Left forelimb (tissue), 1 donor: ENCODE measurements around the gene TTC33.
A peak's percentile ranks its signal among the peaks of the same experiment; 100 is the strongest.
"Not testable (repeated sequence)": the region's sequence is repeated elsewhere in the genome, so short reads cannot be mapped to it uniquely, and the experiment has no call there.

Experiments used
- DNase-seq: peaks from one replicate; pipeline ENCODE4 v3.0.0-alpha.2; 2018; ENCODE audit warnings: low spot score

Gene TTC33

DNA sequence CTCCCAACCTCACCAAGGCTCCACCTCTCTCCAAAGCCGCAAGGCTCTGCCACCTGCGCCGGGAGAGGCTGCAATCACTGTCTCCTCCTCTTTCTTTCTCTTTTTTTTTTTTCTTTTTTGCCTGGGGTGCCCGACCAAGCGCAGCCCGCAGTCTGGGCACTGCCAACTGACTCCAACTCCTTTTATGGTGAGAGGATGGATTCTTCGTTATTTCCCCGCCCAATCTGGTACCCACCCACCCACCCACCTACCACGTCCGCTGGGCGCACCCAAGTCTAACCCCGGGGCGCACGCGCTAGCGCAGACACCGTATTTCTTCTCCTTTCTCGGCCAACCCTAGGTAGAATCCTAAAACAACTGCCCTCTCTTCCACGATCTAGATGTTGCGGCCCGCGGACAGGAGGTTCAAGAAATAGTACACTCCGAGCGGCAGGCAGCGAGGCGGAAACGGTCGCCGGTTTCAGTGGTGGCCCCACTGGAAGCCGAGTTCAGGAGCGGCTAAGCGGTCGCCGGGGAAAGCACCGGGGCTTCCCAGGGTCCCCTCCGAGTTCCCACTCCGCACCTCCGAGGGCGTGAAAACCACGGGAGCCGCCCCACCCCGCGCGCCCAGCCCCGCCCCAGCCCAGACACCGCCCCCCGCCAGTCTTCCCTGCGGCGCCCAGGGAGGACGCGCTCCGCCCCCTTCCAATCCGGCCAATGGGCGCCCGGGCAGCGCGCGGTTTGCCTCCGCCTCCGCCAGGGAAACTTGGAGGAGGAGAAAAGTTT lies 76.4 kb downstream of the TTC33 start:
- peak; percentile 95 for DNase-seq

DNA sequence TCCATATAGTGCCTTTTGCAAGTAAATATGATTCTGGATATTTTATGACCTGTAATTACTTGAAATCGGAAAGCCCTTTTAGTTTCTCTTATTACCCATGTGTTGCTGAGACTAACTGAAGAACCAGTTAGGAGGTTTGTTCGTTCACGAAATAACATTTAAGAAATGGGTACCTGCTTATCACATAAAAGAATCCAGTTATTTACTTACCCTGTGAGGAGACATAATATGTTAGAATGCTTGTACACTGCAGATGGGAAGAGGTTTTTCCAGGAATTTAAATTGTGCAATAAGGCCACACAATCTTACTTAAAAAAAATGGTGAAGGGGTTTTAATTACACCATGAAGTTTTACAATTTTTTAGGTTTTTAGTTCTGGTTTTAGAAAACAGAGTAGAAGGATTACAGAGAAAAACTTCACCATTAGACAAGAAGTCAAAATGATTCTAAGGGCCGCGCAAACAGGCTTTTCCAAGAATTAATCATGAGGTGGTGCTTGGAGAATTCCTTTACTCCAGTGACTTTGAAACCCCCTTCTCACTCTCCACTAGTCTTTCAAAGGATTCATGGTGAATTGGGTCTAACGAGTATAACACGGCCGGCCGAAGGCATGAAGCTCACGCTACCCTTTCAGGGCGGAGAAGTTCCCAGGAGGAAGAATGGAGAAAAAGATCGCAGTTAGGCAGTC lies 77.2 kb downstream of the TTC33 start:
- DNase-seq: no peak

DNA sequence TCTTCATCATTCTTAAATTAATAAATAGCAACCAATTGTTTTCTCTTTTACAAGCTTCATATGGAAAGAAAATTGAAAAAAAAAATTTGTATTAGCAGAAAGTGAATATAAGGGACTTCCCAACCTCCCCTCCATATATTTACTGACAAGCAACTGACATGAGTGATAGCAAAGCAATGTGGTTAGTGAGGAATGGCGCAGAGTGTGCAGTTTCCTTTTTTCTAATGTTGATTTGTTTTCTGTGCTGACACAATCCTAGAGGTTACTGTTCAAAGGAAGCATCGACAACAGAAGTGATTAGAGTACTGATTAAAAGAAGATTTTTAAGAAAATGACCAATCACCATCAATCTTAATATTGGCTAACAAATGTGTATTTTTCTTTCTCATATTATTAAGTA lies 77.7 kb downstream of the TTC33 start:
- DNase-seq: no peak

DNA sequence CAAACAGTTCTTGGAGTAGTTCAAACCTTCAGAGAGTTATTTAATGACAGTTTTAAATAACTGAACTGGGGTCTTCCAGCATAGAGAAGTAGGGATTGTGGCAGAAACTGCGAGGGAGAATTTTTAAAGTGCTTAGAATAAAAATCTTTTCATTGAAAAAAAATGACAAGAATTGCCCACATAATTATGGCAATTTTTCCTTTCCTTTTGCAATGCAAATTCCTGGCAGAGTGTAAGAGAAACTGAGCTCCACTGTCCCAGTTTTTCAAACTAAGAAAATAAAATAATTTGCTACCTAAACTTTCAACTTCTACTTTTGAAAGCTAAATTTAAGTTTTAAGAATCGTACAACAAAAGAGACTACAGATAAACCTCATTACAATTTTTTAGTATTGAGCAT lies 78.3 kb downstream of the TTC33 start:
- DNase-seq: no peak

DNA sequence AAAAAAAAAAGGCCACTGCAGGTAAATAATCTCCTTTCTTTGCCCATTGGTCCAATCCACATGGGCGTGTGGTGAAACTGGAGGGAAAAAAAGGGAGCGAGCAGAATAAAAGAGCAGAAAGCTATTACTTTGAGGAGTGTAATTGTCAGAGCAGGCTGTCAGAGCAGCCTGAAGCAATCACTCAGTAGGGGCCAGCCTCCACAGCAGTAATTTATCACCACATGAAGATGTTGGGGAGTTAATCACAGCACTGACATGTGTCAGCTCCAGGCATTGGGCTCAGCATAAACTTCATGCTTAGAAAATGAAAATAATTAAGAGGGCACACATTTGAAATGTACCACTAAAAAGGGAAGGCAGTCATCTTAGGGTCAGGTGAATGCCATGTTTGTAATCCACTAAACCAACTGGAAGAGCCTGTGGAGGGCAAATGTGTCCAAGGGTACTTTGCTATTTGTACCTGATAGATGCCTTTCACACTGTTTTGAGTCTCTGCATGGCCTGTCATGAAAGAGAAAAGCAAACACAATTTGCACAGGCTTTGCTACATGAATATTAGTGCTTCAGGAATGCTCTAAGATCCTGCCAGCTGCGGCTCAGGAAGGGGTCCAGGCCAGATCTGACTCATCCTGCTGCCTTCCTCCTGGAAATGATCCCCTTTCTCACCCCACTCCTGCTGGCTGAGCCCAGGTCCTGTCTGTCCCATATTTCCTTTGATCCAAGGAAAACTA lies 79.0 kb downstream of the TTC33 start:
- no peak for DNase-seq

DNA sequence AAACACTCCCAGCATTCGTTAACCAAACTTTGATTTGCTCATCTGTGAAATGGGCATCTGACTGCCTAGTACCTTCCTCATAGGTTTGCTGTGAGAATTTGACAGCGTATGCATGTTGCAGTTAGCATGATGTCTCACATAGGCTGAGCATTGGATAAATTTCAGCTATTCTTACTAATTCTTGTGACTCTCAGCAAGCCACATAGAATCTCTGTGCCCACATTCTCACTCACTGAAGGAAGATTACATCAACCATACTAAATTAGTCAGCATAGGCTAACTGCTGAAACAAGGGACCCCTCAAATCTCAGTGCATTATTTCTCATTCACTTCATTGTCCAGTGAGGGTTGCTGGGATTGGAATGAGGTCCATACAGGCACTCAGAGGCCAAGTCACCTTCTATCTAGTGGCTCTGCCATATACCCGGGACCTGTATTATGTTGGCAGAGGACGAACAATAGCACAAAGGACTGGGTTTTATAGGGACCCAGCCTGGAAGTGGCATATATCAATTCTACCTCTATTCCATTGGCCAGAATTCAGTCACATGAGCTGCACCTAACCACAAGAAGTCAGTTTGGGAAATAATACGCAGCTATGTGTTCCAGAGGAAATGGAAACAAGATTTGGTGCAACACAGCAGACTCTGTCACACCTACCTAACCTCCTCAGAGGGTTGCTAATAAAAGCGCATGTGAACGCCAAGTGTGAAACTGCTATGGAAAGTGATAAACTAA lies 80.2 kb downstream of the TTC33 start:
- DNase-seq: no peak

DNA sequence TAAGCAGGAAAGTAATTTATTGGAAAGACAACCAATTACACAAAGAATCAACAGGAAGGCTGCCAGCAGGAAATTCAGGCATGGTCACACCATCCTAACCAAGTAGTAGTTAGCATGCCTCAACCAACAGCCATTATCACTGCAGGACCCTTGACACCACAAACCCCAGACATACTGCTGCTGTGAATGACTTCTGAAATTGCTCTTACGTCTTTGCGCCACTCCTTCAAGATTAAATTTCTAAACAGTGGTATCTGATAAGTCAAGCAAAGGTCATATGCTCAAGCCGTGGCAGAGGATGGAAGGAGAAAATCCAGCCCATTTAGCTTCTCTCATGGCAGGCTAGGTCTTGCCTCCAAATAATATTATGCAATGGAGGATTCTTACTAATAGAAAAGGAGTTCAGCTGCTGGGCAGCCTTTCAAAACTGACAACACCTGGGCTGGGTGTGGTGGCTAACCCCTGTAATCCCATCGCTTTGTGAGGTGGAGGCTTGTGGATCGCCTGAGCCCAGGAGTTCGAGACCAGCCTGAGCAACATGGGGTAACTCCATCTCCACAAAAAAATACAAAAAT lies 81.0 kb downstream of the TTC33 start:
- DNase-seq: no peak

DNA sequence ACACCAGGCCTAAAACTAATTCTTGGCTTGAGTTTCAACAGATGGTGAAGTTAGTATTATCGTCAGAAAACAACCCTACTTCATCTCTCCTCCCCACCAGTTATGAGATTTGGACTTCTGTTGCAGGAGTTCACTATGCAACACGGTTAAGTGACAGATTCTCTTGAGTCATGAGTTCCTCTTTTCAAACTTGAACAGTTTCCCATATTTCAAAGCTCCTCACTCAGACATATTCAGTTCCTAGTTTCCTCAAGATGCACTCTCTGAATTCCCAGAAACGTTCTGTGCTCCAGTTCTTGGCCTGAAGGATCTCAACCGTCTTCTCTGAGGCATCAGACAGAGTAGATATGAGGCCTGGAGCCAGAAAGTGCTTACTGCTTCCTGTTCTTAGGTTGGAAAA lies 83.3 kb downstream of the TTC33 start:
- no peak for DNase-seq

DNA sequence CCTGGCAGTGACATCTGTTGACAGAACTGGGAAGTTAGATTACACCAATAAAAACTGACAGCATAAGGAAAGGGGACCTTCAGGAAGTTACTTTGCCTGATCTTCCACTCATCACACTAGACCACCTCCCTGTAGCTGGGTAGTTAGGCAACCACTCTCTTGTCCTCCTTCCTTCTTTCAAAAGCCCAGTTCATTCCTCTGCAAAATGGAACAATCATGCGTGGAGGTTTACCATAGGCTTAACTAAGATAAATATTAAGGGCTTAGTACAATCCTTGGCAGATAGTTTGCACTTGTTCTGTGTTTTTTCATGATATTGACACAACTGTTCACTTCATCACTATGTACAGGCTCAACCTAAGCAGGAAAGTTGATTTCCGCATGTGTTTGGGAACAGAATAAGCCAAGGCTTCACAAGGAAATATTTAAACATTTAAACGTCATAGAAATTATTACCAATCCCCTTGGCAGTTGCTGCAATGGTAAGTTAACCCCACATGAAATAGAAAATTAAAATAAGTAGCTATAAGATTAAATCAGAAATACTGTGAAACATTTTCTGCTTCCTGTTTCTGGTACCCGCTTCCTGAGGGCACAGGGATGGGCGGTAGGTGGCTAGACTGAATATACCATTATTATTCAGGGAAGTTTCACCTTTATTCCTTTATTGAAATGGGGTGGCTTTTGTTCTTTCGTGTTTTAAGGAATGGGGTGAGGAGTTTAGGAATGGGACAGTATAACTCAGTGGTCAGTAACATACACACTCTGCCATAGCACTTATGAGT lies 86.0 kb downstream of the TTC33 start:
- no peak for DNase-seq

DNA sequence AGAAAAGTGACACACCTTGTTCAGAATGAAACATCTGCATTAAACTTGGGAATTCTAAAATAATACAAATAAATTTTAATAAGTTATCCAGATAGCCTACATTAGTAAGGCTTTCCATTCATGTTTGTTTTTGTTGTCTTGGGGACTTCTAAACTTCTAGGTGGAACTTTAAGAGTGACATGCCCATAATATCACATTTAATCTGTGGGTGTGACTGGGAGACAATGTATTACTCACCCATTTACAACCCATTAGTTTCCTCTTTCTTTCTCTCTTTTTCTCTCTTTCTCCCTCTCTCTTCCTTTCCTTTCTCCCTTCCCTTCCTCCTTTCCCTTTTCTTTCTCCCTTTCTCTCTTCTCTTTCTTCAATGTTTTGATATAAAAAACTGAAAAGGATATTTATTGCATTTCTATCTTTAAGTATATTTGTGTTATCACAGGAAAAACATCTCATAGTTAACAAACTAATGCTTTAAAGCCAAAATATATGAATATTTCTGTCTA lies 88.5 kb downstream of the TTC33 start:
- no peak for DNase-seq

DNA sequence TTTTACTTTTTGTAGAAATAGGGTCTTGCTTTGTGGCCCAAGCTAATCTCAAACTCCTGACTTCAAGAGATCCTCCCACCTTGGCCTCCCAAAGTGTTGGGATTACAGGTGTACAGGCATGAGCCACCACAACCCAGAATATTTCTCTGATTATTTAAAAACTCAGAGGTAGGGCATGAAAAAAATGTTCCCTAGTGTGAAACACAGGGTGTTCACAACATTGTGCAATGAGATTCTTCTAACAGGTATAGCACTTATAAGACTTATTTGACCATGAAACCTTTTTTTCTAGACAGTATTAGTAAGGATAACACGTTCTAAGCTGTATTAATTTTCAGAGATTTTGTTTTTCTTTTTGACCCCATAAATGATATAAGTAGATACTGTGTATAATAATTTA lies 89.1 kb downstream of the TTC33 start:
- no peak for DNase-seq

DNA sequence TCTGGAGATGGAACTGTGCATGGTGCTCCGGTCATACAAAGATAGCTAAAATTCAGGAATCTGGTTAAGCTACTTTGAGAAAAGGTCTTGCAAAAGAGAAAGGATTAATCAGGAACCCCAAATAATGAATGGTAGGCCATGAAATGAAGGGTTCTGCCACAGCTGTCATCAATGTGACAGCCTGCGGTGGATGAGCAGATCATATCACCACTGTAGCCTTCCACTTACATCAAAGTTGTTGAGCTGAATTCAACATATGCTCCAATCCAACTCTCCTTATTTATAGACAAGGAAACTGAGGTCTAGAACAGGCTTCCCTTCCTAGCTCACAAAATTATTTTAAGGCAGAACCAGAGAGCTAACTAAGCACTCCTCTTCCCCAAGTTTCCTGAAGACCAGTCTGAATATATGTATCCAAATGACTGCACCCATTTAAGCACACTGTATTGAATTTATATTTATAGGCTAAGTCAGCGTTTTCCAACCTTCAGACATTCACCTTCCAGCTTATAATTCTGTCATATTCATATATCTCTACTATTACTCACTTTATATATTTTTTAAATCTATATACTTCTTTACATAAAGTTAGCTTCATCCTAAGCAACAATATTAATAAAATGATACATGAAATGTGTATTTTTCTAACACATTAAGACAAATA lies 90.0 kb downstream of the TTC33 start:
- DNase-seq: no peak

DNA sequence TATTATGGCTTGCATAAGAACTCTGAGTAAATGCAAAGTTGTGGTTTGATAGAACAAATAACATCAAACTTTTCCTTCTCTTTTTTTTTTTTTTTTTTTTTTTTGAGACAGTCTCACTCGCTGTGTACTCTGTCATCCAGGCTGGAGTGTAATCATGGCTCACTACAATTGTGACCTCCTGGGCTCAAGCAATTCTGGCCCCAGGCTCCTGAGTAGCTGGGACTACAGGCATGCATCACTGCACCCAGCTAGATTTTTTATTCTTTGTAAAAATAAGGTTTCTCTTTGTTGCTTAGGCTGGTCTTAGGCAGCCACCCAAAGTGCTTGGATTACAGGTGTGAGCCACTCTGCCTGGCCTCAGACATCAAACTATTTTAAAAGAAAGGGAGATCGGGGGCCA lies 95.0 kb downstream of the TTC33 start:
- DNase-seq: no peak

DNA sequence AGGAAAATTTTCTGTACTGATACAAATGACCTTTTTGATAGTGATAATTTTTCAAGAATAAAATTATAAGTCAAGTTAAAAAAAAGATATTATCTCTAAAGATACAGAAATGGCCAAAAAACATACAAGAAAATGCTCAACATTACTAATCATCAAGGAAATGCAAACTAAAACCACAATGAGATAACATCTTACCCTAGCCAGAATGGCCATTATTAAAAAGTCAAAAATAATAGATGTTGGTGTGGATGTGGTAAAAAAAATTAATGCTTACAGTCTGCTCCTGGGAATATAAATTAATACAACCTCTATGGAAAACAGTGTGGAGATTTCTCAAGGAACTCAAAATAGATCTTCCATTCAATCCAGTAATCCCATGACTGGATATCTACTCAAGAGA lies 99.0 kb downstream of the TTC33 start:
- no peak for DNase-seq

DNA sequence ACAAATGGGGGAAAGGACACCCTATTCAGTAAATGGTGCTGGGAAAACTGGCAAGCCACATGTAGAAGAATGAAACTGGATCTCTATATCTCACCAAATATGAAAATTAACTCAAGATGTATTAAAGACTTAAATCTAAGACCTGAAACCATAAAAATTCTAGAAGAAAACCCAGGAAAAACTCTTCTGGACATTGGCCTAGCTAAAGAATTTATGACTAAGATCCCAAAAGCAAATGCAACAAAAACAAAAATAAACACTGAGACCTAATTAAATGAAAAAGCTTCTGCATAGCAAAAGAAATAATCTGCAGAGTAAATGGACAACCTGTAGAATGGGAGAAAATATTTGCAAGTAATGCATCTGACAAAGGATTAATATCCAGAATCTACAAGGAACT lies 99.7 kb downstream of the TTC33 start:
- DNase-seq: not testable (repeated sequence)

DNA sequence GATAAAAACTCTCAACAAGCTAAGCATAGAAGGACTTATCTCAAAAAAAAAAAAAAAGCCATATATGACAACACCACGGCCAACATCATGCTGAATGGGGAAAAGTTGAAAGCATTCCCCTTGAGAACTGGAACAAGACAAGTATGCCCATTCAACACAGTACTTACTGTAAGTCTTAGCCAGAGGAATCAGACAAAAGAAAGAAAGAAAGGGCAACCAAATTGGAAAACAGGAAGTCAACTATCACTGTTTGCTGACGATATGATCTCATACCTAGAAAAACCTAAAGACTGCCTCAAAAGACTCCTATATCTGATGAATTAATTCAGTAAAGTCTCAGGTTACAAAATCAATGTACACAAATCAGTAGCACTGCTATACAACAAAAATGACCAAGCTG lies 100.6 kb downstream of the TTC33 start:
- no peak for DNase-seq

DNA sequence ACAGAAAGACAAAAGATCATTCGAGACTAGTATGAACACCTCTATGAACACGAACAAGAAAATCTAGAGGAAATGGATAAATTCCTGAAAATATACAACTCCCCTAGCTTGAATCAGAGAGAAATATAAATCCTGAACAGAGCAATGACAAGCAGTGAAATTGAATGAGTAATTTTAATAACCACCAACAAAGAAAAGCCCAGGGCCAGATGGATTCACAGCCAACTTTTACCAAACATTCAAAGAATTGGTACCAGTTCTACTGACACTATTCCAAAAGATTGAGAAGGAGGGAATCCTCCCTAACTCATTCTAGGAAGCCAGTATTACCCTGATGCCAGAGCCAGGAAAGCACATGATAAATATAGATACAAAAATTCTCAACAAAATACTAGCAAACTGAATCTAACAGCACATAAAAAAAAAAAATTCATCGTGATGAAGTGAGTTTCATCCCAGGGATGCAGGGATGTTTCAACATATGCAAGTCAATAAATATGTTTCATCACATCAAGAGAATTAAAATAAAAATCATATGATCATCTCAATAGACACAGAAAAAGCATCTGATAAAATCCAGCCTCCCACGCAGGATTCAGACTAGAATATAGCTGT lies 101.3 kb downstream of the TTC33 start:
- DNase-seq: no peak

DNA sequence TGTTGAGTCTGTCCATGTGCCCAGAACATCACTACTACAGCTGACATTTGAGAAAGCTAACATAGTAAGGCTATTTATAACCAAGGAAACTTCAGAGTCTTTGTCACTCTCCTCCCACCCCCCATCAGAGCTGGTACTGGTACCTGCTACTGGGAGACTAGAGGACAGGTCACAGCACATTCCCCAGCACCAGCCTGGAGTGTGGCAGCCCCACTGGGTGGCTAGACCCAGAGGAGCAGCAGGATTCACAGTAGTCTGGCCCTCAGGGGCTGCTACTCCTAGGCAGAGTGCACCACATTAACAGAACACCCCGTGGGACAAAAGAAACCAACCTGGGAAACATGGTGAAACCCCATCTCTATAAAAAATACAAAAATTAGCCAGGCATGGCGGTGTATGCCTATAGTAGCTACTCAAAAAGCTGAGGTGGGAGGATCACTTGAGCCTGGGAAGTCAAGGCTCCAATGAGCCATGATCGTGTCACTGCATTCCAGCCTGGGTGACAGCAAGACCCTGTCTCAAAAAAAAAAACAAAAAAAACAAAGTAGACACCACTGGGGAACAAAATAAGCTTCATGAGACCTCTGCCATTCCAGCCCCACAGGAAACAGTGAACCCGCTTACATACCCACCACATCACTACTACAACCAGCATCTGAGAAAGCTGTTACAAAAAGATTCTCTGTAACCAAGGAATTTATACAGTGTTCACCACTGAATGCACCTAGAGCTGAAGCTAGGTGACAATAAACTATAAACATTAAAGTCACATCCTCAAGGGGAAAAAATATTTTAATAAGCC lies 102.3 kb downstream of the TTC33 start:
- no peak for DNase-seq
